GM18517 (cell line): Measurements from ENCODE around the gene FIBCD1.

ENCODE experiments used
- ATAC-seq: cut with Tn5 transposase; IDR thresholded peaks from one replicate; pipeline ENCODE4 v1.9.1; 2021; ENCODE audit warnings: mild to moderate bottlenecking, moderate library complexity; ENCODE audit not compliant: unreplicated experiment

The FIBCD1 gene

GRCh38 chr9:130884111-130884531 lies 54.9 kb downstream of the FIBCD1 start:
- ATAC-seq, result no peak

GRCh38 chr9:130883479-130883878 lies 55.6 kb downstream of the FIBCD1 start:
- no peak for ATAC-seq

- ATAC-seq, result no peak
Observed at GRCh38 chr9:130882696-130883225, 56.3 kb downstream of the FIBCD1 start.

- no peak for ATAC-seq
Observed at GRCh38 chr9:130881516-130881915, 57.5 kb downstream of the FIBCD1 start.

- no peak for ATAC-seq
Observed at GRCh38 chr9:130880599-130881220, 58.3 kb downstream of the FIBCD1 start.

- no peak for ATAC-seq
Observed at GRCh38 chr9:130879863-130880411, 59.1 kb downstream of the FIBCD1 start.

GRCh38 chr9:130878295-130878694 lies 60.8 kb downstream of the FIBCD1 start:
- no peak for ATAC-seq

- ATAC-seq, result no peak
Observed at GRCh38 chr9:130877300-130877699, 61.7 kb downstream of the FIBCD1 start.

GRCh38 chr9:130874783-130875182 lies 64.3 kb downstream of the FIBCD1 start:
- no peak for ATAC-seq

- ATAC-seq, result no peak
Observed at GRCh38 chr9:130873966-130874365, 65.1 kb downstream of the FIBCD1 start.

- ATAC-seq, result no peak
Observed at GRCh38 chr9:130872912-130873503, 66.0 kb downstream of the FIBCD1 start.

- no peak for ATAC-seq
Observed at GRCh38 chr9:130872508-130872907, 66.5 kb downstream of the FIBCD1 start.

- ATAC-seq, result no peak
Observed at GRCh38 chr9:130872093-130872492, 67.0 kb downstream of the FIBCD1 start.

GRCh38 chr9:130871395-130872062 lies 67.5 kb downstream of the FIBCD1 start:
- no peak for ATAC-seq

- ATAC-seq, result no peak
Observed at GRCh38 chr9:130870491-130871381, 68.3 kb downstream of the FIBCD1 start.

- ATAC-seq, result no peak
Observed at GRCh38 chr9:130869250-130869649, 69.8 kb downstream of the FIBCD1 start.

GRCh38 chr9:130868230-130868629 lies 70.8 kb downstream of the FIBCD1 start:
- ATAC-seq, result no peak

GRCh38 chr9:130867556-130867955 lies 71.5 kb downstream of the FIBCD1 start:
- ATAC-seq, result no peak

GRCh38 chr9:130866474-130866965 lies 72.5 kb downstream of the FIBCD1 start:
- no peak for ATAC-seq

- no peak for ATAC-seq
Observed at GRCh38 chr9:130865921-130866320, 73.1 kb downstream of the FIBCD1 start.

GRCh38 chr9:130864541-130864940 lies 74.5 kb downstream of the FIBCD1 start:
- no peak for ATAC-seq
